H9 (cell line): Measurements from ENCODE around the gene IGFBP5. TPM values are rescaled to one million over a fixed set of nuclear protein-coding genes. Genes with fewer than 3 reads are reported as not detected.

ENCODE experiments used
- DNase-seq: peaks from one replicate; pipeline ENCODE4 v3.0.0-alpha.2; 2017
- H2AFZ ChIP-seq: one replicate; pipeline ENCODE4 v1.6.1; 2013; ENCODE audit warnings: mild to moderate bottlenecking, low read length, control low read depth, moderate library complexity
- H2AK5ac ChIP-seq: 2 replicates; pipeline ENCODE4 v1.6.1; 2013; ENCODE audit warnings: low read length, control low read depth, mixed read lengths; ENCODE audit not compliant: insufficient read length
- H2BK120ac ChIP-seq: one replicate; pipeline ENCODE4 v1.6.1; 2013; ENCODE audit warnings: low read depth, mild to moderate bottlenecking, low read length, control low read depth, inconsistent platforms; ENCODE audit not compliant: poor library complexity, severe bottlenecking
- H2BK12ac ChIP-seq: 2 replicates; pipeline ENCODE4 v1.6.1; 2013; ENCODE audit warnings: low read length, control low read depth, mixed read lengths, low read depth; ENCODE audit not compliant: insufficient read length
- H2BK15ac ChIP-seq: 2 replicates; pipeline ENCODE4 v1.6.1; 2013; ENCODE audit warnings: low read depth, low read length, control low read depth
- H2BK20ac ChIP-seq: one replicate; pipeline ENCODE4 v1.6.1; 2013; ENCODE audit warnings: low read depth, mild to moderate bottlenecking, low read length, control low read depth, inconsistent platforms; ENCODE audit not compliant: poor library complexity, severe bottlenecking
- H2BK5ac ChIP-seq: 2 replicates; pipeline ENCODE4 v1.6.1; 2013; ENCODE audit warnings: low read length, control low read depth, mixed read lengths; ENCODE audit not compliant: insufficient read length
- H3K14ac ChIP-seq: 2 replicates; pipeline ENCODE4 v1.6.1; 2013; ENCODE audit warnings: low read length, control low read depth; ENCODE audit not compliant: insufficient read depth
- H3K18ac ChIP-seq: 2 replicates; pipeline ENCODE4 v1.6.1; 2013; ENCODE audit warnings: low read depth, mild to moderate bottlenecking, mixed read lengths, low read length, control low read depth; ENCODE audit not compliant: insufficient read length
- H3K23ac ChIP-seq: 2 replicates; pipeline ENCODE4 v1.6.1; 2013; ENCODE audit warnings: low read length, control low read depth, mixed read lengths, low read depth; ENCODE audit not compliant: insufficient read length
- H3K23me2 ChIP-seq: 2 replicates; pipeline ENCODE4 v1.6.1; 2013; ENCODE audit warnings: low read depth, mild to moderate bottlenecking, mixed read lengths, low read length, control low read depth; ENCODE audit not compliant: insufficient read length, poor library complexity, severe bottlenecking
- H3K27ac ChIP-seq: 2 replicates; pipeline ENCODE4 v1.5.1; 2013; ENCODE audit warnings: low read length, control low read depth, mixed read lengths, low read depth; ENCODE audit not compliant: insufficient read length
- H3K27me3 ChIP-seq: 2 replicates; pipeline ENCODE4 v1.6.1; 2013; ENCODE audit warnings: low read length, control low read depth, inconsistent platforms; ENCODE audit not compliant: insufficient read depth
- H3K4ac ChIP-seq: 2 replicates; pipeline ENCODE4 v1.6.1; 2013; ENCODE audit warnings: low read depth, mild to moderate bottlenecking, control low read depth, inconsistent platforms, low read length, moderate library complexity
- H3K4me1 ChIP-seq: 2 replicates; pipeline ENCODE4 v1.6.1; 2013; ENCODE audit warnings: low read length, control low read depth, inconsistent platforms; ENCODE audit not compliant: insufficient read depth
- H3K4me2 ChIP-seq: 2 replicates; pipeline ENCODE4 v1.6.1; 2013; ENCODE audit warnings: low read length, control low read depth, mixed read lengths; ENCODE audit not compliant: insufficient read length, insufficient read depth
- H3K56ac ChIP-seq: 2 replicates; pipeline ENCODE4 v1.6.1; 2013; ENCODE audit warnings: low read depth, mild to moderate bottlenecking, mixed read lengths, low read length, control low read depth; ENCODE audit not compliant: insufficient read length
- H3K79me1 ChIP-seq: 2 replicates; pipeline ENCODE4 v1.6.1; 2013; ENCODE audit warnings: low read depth, mild to moderate bottlenecking, moderate library complexity, low read length, control low read depth, inconsistent platforms; ENCODE audit not compliant: insufficient read depth, poor library complexity, severe bottlenecking
- H3K79me2 ChIP-seq: 2 replicates; pipeline ENCODE4 v1.6.1; 2013; ENCODE audit warnings: low read length, control low read depth, inconsistent platforms; ENCODE audit not compliant: insufficient read depth
- H3K9ac ChIP-seq: 2 replicates; pipeline ENCODE4 v1.6.1; 2013; ENCODE audit warnings: low read length, control low read depth, mixed read lengths; ENCODE audit not compliant: insufficient read length; ENCODE audit errors: extremely low read depth
- H3K9me3 ChIP-seq: one replicate; pipeline ENCODE4 v1.6.1; 2013; ENCODE audit warnings: low read depth, low read length, inconsistent platforms; ENCODE audit not compliant: control insufficient read depth
- H3T11ph ChIP-seq: one replicate; pipeline ENCODE4 v1.6.1; 2013; ENCODE audit warnings: mild to moderate bottlenecking, low read length, control low read depth, inconsistent platforms
- H4K20me1 ChIP-seq: one replicate; pipeline ENCODE4 v1.6.1; 2013; ENCODE audit not compliant: control insufficient read depth, insufficient read length, insufficient read depth
- H4K5ac ChIP-seq: 2 replicates; pipeline ENCODE4 v1.6.1; 2013; ENCODE audit warnings: low read depth, mild to moderate bottlenecking, mixed read lengths, low read length, control low read depth; ENCODE audit not compliant: insufficient read length
- H4K8ac ChIP-seq: replicated peaks from 2 replicates; pipeline ENCODE4 v1.6.1; 2013; ENCODE audit warnings: low read length, control low read depth, mixed read lengths, low read depth; ENCODE audit not compliant: insufficient read length
- H4K91ac ChIP-seq: 2 replicates; pipeline ENCODE4 v1.6.1; 2013; ENCODE audit warnings: low read depth, mild to moderate bottlenecking, moderate library complexity, mixed read lengths, low read length, control low read depth; ENCODE audit not compliant: insufficient read length
- H3K27ac Mint-ChIP-seq, 3 experiments: 2 replicates in 2 of 3; 3 replicates in 1 of 3; pipeline ENCODE4 v1.8.0; 2020 to 2021; ENCODE audit warnings: mixed read lengths in 3 of 3, mild to moderate bottlenecking in 1 of 3, moderate library complexity in 1 of 3
- H3K27me3 Mint-ChIP-seq: 2 replicates; pipeline ENCODE4 v1.8.0; 2021; ENCODE audit warnings: low read depth, mild to moderate bottlenecking, moderate library complexity, mixed read lengths
- H3K36me3 Mint-ChIP-seq, 3 experiments: 2 replicates in 2 of 3; 3 replicates in 1 of 3; pipeline ENCODE4 v1.8.0; 2020 to 2021; ENCODE audit warnings: low read depth in 3 of 3, mixed read lengths in 3 of 3; ENCODE audit not compliant: insufficient read depth in 1 of 3
- H3K4me1 Mint-ChIP-seq, 2 experiments: 2 replicates each; pipeline ENCODE4 v1.8.0; 2020; ENCODE audit warnings: mixed read lengths in 2 of 2
- H3K4me3 Mint-ChIP-seq, 2 experiments: 2 replicates in 1 of 2; 3 replicates in 1 of 2; pipeline ENCODE4 v1.8.0; 2020 to 2021; ENCODE audit warnings: mild to moderate bottlenecking in 2 of 2, mixed read lengths in 2 of 2, moderate library complexity in 1 of 2
- H3K9me3 Mint-ChIP-seq, 2 experiments: 2 replicates in 1 of 2; 3 replicates in 1 of 2; pipeline ENCODE4 v1.8.0; 2020; ENCODE audit warnings: mild to moderate bottlenecking in 2 of 2, mixed read lengths in 2 of 2, moderate library complexity in 1 of 2
- WGBS: extraction: QIAGEN DNeasy Blood & Tissue Kit; methylation state at CpG from one replicate; pipeline ENCODE4 v1.1.7; 2013; ENCODE audit warnings: missing lambda C conversion rate, low lambda C conversion rate, mixed read lengths; ENCODE audit not compliant: insufficient read length; ENCODE audit errors: extremely low coverage; 5-methylcytosine and 5-hydroxymethylcytosine counted together
- total RNA-seq: library from RNA; stranded (reverse); gene quantifications from 2 replicates; pipeline ENCODE4 v1.2.1, GENCODE V29; 2021
- TF ChIP-seq, protein P1 (sequence below): fragments of 200-600 bp; sonication (generic); conservative IDR thresholded peaks from 3 replicates; pipeline ENCODE4 v1.8.0; 2021; ENCODE audit warnings: antibody characterized with exemption, mild to moderate bottlenecking

The IGFBP5 gene
- total RNA-seq, 1 experiment from 2014 or later = 0.90 TPM

DNA sequence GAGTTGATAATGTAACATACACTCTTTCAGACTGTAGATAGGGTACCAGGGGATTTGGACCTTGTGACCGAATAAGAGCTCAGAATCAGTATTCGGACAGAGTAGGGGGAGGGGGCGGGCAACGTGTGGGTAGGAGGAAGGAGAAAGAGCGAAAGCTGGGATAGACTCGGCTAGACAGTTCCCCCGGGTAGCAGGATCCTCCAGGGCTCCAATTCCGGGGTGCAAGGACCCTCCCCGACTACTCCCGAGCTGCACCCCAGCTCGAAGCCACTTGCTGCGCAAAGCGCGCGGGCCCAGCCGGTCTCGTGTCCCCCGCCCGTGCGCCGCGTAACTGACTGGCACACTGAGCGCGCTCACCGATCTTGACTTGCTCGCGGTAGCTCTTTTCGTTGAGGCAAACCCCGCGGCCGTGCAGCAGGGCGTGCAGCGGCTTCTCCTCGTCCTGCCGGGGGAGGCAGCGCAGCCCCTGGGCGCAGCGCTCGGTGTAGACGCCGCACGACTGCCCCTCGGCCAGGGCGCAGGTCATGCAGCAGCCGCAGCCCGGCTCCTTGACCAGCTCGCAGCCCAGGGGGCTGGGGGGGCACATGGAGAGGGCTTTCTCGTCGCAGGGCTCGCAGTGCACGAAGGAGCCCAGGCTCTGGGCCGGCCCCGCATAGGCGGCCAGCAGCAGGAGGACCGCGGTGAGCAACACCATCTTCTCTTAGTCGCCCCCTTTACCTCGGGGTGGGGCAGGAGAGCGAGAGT lies 1.1 kb downstream of the IGFBP5 start:
- Histone ChIP-seq H3K27me3 (peaks cover 3% of the 10 kb centered on the region; the same call in 1 of the 2 replicates), H2BK12ac (no peak overlapping the region), H3K4me1 (peaks cover 5% of the 10 kb centered on the region; the same call in 1 of the 2 replicates), H3K9me3 (no peaks in the 10 kb centered on the region), H3K27ac (no peak overlapping the region), H3K23me2 (peaks cover 34% of the 10 kb centered on the region), H2AFZ (no peak overlapping the region), H3T11ph (no peak overlapping the region), H2BK15ac (no peak overlapping the region), H4K20me1 (no peaks in the 10 kb centered on the region), H3K9ac (no peak overlapping the region), H3K79me1 (no peaks in the 10 kb centered on the region), H3K4me2 (peak overlapping the region; percentile 55), H3K79me2 (no peaks in the 10 kb centered on the region), H2BK120ac (no peak overlapping the region), H3K4ac (no peak overlapping the region), H4K8ac (no peak overlapping the region), H3K14ac (no peak overlapping the region), H4K91ac (no peak overlapping the region), H2BK5ac (no peak overlapping the region), H2AK5ac (no peak overlapping the region), H2BK20ac (no peak overlapping the region), H3K18ac (no peak overlapping the region), H4K5ac (no peak overlapping the region), H3K56ac (no peak overlapping the region), H3K23ac (no peak overlapping the region)
- H3K4me3 Mint-ChIP-seq = peak overlapping the region; percentile 65 to 89
- no peak overlapping the region for H3K27ac Mint-ChIP-seq
- TF ChIP-seq, protein P1, sequence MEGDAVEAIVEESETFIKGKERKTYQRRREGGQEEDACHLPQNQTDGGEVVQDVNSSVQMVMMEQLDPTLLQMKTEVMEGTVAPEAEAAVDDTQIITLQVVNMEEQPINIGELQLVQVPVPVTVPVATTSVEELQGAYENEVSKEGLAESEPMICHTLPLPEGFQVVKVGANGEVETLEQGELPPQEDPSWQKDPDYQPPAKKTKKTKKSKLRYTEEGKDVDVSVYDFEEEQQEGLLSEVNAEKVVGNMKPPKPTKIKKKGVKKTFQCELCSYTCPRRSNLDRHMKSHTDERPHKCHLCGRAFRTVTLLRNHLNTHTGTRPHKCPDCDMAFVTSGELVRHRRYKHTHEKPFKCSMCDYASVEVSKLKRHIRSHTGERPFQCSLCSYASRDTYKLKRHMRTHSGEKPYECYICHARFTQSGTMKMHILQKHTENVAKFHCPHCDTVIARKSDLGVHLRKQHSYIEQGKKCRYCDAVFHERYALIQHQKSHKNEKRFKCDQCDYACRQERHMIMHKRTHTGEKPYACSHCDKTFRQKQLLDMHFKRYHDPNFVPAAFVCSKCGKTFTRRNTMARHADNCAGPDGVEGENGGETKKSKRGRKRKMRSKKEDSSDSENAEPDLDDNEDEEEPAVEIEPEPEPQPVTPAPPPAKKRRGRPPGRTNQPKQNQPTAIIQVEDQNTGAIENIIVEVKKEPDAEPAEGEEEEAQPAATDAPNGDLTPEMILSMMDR = 0 out of 3 replicates have a peak, but pooled peaks have one; percentile 16
- peaks cover 84% of the 10 kb centered on the region for H3K27me3 Mint-ChIP-seq
- H3K9me3 Mint-ChIP-seq = no peaks in the 10 kb centered on the region; a peak in 2 of 5 replicates
- no peaks in the 10 kb centered on the region for H3K36me3 Mint-ChIP-seq
- peaks cover 41 to 60% of the 10 kb centered on the region in 2 experiments for H3K4me1 Mint-ChIP-seq
- peak; percentile 72 for DNase-seq
- no CpG with 5 or more reads among the region's 59 CpGs for WGBS
